Large intestine (tissue), 3 donors: ENCODE measurements around the gene FASTK. TPM values are rescaled to one million over a fixed set of nuclear protein-coding genes. Genes with fewer than 3 reads are reported as not detected.
A peak's percentile ranks its signal among the peaks of the same experiment; 100 is the strongest.

Experiments
- DNase-seq, 2 donors: peaks; one replicate each; pipeline versions ENCODE4 v3.0.0 to v3.0.0-alpha.2; 2013
- H3K27ac ChIP-seq: one replicate; pipeline ENCODE4 v1.5.1; 2013; ENCODE audit warnings: low read length
- H3K27me3 ChIP-seq: 2 replicates; pipeline ENCODE4 v1.6.1; 2013; ENCODE audit warnings: low read length; ENCODE audit not compliant: control insufficient read depth, insufficient read depth
- H3K36me3 ChIP-seq: 2 replicates; pipeline ENCODE4 v1.6.1; 2013; ENCODE audit warnings: low read length; ENCODE audit not compliant: control insufficient read depth, insufficient read depth
- H3K4me1 ChIP-seq: one replicate; pipeline ENCODE4 v1.6.1; 2013; ENCODE audit warnings: low read length; ENCODE audit not compliant: control insufficient read depth, insufficient read depth
- H3K4me3 ChIP-seq: one replicate; pipeline ENCODE4 v1.5.1; 2013; ENCODE audit warnings: low read length
- H3K9me3 ChIP-seq: one replicate; pipeline ENCODE4 v1.6.1; 2013; ENCODE audit warnings: mild to moderate bottlenecking, low read depth, low read length, moderate library complexity; ENCODE audit not compliant: control insufficient read depth
- WGBS: methylation state at CpG from one replicate; pipeline ENCODE4 v1.1.5; 2013; ENCODE audit warnings: low lambda C conversion rate; ENCODE audit not compliant: insufficient coverage; 5-methylcytosine and 5-hydroxymethylcytosine counted together
- polyA plus RNA-seq: library from polyadenylated mRNA; unstranded; fragments of 120-200 nt; gene quantifications from one replicate; pipeline ENCODE4 v1.2.1, GENCODE V29; 2013

FASTK gene
- polyA plus RNA-seq, 1 donor, result 90.4 TPM

DNA sequence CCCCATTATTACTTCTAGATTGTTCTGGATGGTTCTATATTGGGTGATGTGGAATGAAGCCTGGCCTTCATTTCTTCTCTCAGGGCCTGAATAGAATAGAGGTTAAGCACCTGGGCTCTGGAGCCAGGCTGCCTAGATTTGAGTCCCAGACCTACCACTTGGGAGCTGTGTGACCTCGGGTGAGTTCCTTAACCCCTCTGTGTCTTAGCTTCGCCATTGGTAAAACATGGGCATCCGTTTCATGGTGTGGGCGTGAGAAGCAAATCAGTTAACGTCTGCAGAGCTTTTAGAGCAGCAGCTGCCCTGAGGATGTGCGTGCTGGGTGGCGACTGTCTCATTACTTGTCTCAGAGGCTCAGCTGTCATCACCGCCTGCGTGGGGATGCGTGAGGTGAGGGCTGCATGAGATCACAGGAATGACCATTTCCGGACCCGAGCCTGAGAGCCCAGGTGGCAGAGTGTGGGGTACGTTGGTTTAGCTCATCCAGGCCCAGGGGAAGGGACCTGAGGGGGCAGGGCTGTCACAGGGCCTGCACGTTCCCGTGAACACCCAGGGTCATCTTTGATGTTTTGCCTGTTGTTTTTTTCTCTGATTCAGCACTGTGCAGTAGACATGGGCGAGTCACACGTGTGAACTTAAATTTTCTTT is 15.3 kb upstream of the FASTK start:
- WGBS, result 80% methylated on average over 1 of the region's 17 CpGs
- H3K9me3 ChIP-seq, result no peaks in the 10 kb centered on the region
- peaks cover 6% of the 10 kb centered on the region for H3K4me1 ChIP-seq
- no peak for DNase-seq
- H3K27me3 ChIP-seq, result no peaks in the 10 kb centered on the region
- no peak overlapping the region for H3K4me3 ChIP-seq
- H3K27ac ChIP-seq, result no peak overlapping the region
- H3K36me3 ChIP-seq, result peaks cover 5% of the 10 kb centered on the region

DNA sequence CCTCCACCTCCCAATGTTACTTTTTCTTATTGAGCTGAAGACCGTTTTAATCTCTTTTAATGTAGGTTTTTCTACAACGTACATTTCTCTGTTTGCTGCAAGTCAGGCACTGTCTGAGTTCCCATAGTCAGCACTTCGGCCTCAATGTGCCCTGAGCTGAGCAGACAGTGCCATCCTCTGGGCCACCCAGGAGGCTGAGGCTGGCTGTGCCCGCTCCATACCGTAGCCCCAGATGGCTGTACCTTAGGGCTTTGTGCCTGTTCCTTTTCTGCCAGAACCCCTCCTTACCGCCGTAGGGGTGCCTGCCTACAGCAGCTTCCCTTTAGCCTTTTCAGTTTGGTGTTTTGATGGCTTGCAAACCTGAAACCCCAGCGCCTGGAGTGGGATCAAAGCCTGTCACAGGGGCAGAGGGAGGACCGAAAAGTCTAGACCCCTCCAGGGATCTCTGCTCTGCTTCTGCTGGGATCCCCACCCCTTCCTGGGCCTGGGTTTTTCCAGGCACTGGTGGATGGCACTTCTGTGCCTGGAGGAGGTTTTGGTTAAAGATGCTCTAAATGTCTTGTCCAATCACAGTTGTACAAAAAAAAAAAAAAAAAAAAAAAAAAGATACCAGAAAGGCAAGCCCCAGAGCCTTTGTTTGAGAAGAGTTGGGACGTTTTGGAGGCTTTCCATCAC is 14.7 kb upstream of the FASTK start:
- Histone ChIP-seq H3K4me3 (no peak overlapping the region), H3K36me3 (peaks cover 5% of the 10 kb centered on the region), H3K9me3 (no peaks in the 10 kb centered on the region), H3K27me3 (no peaks in the 10 kb centered on the region), H3K4me1 (peaks cover 8% of the 10 kb centered on the region), H3K27ac (no peak overlapping the region)
- WGBS, result no CpG with 5 or more reads among the region's 10 CpGs
- DNase-seq, result no peak

DNA sequence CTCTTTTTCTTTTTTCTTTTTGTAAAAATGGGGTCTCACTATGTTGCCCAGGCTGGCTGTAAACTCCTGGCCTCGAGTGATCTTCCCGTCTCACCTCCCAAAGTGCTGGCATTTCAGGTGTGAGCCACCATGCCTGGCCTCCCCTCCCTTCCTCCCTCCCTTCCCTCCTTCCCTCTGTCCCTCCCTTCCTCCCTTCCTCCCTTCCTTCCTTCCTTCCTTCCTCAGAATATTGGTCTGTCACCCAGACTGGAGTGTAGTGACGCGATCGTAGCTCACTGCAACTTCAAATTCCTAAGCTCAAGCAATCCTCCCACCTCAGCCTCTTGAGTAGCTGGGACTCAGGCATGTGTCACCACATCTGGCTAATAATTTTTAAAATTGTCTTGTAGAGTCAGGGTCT is 14.1 kb upstream of the FASTK start:
- Histone ChIP-seq H3K36me3 (peaks cover 5% of the 10 kb centered on the region), H3K9me3 (no peaks in the 10 kb centered on the region), H3K4me1 (peaks cover 10% of the 10 kb centered on the region), H3K4me3 (no peak overlapping the region), H3K27ac (no peak overlapping the region), H3K27me3 (no peaks in the 10 kb centered on the region)
- DNase-seq, result no peak
- WGBS, result 94% methylated on average over 3 of the region's 5 CpGs

DNA sequence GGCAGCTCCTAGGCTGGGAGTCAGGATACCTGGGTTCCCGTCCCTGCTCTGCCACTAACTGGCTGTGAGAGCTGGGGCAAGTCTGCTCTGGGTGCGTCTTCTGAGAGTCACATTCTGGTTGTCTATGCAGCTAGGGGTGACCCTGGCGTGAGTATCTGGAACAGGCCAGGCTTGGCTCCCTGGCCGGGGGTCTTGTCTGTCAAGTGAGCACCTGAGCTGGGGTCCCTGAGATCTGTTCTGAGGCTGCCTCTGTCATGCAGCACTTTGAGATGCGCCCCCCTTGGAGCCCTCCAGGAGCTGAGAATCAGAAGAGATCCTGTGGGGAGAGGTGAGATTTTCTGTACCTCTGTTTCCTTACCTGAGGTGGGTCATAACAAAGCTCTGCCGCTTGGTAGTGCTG is 13.1 kb upstream of the FASTK start:
- H3K36me3 ChIP-seq, result peaks cover 5% of the 10 kb centered on the region
- H3K4me3 ChIP-seq, result no peak overlapping the region
- no peaks in the 10 kb centered on the region for H3K9me3 ChIP-seq
- no peaks in the 10 kb centered on the region for H3K27me3 ChIP-seq
- peaks cover 17% of the 10 kb centered on the region for H3K4me1 ChIP-seq
- no CpG with 5 or more reads among the region's 6 CpGs for WGBS
- no peak overlapping the region for H3K27ac ChIP-seq
- DNase-seq, result no peak

DNA sequence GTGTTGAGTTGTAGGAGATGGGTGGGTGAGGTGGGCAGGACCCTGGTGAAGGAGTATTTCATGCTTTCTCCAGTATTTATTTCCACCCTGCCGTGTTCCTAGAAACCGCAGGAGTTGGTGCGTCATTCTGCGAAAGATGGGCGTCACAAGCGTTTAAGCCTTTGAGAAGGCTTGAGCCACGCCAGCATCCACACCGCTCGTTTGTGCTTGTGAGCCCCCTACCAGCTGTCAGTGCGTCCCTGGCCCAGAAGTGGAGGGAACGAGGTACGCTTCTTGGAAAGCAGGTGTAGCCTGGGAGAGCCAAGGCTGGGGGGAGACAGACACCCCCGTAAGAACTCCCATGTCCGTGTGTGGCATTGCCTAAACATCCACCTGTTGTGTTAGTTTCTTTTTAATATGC is 11.4 kb upstream of the FASTK start:
- H3K4me1 ChIP-seq, result peaks cover 27% of the 10 kb centered on the region
- no CpG with 5 or more reads among the region's 14 CpGs for WGBS
- no peak overlapping the region for H3K27ac ChIP-seq

DNA sequence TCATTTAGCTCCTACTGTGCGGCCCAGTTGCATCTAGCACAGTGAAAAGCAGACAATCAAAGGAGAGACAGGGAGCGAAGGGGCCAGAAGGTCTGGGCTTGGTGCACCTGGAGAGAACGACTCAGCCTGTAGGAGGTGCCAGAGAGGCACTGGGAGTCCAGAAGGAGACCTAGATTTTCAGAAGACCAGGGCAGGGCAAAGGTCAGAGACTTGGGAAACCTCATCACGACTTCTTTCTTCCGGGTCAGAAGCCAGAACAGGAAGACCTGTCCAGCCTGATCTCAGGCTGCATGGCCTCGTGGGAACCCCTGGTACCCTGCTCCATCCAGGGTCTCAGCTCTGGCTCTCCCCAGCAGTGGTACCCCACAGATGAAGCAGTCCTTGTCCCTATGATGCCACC is 10.8 kb upstream of the FASTK start:
- Histone ChIP-seq H3K27ac (no peak overlapping the region), H3K4me3 (no peak overlapping the region), H3K36me3 (peaks cover 5% of the 10 kb centered on the region), H3K27me3 (no peaks in the 10 kb centered on the region), H3K4me1 (peaks cover 27% of the 10 kb centered on the region), H3K9me3 (no peaks in the 10 kb centered on the region)
- WGBS, result no CpG with 5 or more reads among the region's 6 CpGs
- DNase-seq, result peak; percentile 67 to 71

More for the DNA sequence above, 11.4 kb upstream of the FASTK start:
- Histone ChIP-seq H3K36me3 (peaks cover 5% of the 10 kb centered on the region), H3K9me3 (no peaks in the 10 kb centered on the region), H3K4me3 (no peak overlapping the region), H3K27me3 (no peaks in the 10 kb centered on the region)
- no peak for DNase-seq

DNA sequence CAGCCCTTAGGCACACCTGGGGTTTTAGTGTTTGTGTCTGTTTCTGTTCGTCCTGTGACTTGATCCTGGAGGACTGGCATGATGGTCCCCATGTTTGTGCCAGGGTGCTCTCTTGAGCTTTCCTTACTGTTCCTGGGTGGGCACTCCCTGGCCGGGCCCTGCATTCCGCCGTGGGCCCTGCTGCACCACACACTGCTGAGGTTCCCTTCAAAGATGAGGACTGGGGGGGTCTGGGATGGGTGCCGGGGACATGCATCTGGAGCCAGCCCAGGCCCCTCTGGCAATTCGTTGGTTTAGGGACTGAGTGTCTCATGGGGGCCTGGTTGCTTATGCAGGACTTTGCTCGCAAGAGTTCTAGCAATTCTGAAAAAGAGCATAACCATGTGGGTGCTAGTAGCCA is 10.4 kb upstream of the FASTK start:
- WGBS, result no CpG with 5 or more reads among the region's 7 CpGs
- Histone ChIP-seq H3K27me3 (no peaks in the 10 kb centered on the region), H3K4me3 (no peak overlapping the region), H3K27ac (no peak overlapping the region), H3K36me3 (peaks cover 5% of the 10 kb centered on the region), H3K4me1 (peaks cover 27% of the 10 kb centered on the region), H3K9me3 (no peaks in the 10 kb centered on the region)
- DNase-seq, result no peak

DNA sequence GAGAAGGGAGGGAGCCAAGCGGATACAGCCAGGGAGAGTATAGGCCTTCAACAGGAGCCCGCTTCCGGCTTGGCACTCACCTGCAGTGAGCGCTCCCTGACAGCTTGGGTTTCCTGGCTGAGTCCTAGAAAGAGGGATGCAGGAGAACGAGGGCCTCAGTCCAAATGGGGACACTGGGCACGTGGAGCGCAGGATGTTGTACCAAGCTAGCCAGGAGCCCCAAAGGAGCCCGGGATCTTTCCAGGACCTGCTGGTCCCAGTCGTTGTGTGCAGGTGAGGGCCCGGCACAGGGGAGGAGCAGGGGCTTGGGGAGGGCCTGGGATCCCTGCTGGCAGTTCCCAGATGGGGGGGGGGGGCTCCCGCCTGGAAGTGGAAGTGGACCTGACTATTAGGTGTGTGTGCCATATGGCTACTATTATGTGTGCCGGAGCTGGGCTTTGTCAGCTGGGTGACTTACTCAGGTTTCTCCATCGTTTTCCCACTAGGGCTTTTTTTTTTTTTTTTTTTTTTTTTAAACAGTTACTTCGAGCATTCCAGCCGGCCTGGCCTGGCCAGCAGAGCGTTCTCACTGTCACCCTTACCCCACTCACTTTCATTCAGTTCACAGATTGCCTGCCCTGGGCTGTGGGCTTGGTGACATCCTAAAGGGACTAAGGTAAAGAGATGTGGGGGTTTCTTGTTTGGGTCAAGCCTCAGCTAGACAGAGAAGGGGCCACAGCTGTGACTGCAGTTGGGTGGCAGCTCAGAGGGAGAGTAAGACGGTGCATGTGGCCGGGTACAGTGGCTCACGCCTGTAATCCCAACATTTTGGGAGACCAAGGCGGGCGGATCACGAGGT is 9.5 kb upstream of the FASTK start:
- H3K9me3 ChIP-seq, result no peaks in the 10 kb centered on the region
- no peak for DNase-seq
- H3K27me3 ChIP-seq, result no peaks in the 10 kb centered on the region
- H3K36me3 ChIP-seq, result peaks cover 2% of the 10 kb centered on the region
- no peak overlapping the region for H3K4me3 ChIP-seq
- WGBS, result no CpG with 5 or more reads among the region's 22 CpGs
- H3K27ac ChIP-seq, result peak overlapping the region; percentile 60
- H3K4me1 ChIP-seq, result peaks cover 33% of the 10 kb centered on the region

DNA sequence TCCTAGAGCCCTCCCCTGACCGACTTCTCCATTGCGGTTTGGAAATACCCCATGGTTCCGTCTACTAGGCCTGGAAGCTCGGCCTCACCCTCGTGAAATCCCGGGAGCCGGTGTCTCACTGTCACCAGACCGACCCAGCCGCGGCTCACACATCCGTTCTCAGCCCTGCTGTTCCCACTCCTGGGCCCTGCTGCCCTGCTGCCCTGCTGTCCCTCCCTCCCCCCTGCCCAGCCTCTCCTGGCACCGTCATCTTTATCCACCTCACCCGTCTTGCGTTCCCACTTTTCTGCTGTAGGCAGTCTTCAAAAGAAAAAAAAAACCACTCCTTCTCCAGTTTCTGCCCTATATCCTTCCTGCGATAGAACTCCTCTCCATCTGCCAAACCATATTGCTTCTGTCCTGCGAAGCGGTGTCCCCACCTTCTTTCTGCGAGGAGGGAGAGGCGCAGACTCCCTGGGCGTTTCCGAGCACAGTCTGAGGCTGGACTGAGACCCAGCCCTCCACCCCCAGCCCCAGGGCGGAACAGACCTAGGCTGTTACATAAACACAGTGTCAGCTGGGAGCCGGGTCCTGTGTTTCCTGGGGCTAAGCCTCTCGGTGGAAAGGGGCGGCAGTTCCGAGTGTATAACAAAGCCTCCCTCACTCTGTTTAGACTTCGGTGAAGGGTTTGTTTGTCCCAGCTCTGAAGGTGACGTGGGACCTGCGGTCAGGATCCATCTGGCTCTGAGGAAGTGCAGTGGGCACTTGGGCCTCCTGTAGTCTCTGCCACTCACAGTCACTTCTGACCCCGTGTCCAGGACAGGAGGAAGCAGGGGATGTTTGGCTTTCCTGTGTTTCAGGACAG is 8.5 kb upstream of the FASTK start:
- no peaks in the 10 kb centered on the region for H3K9me3 ChIP-seq
- DNase-seq, result peak; percentile 61 to 75
- H3K27ac ChIP-seq, result peak overlapping the region; percentile 60
- 88% methylated on average over 3 of the region's 30 CpGs for WGBS
- H3K36me3 ChIP-seq, result peaks cover 2% of the 10 kb centered on the region
- peaks cover 33% of the 10 kb centered on the region for H3K4me1 ChIP-seq
- H3K27me3 ChIP-seq, result no peaks in the 10 kb centered on the region
- peak overlapping the region; percentile 3 for H3K4me3 ChIP-seq
